ENCODE data around the gene TAF10.
A peak's percentile ranks its signal among the peaks of the same experiment; 100 is the strongest.

The TAF10 gene

DNA sequence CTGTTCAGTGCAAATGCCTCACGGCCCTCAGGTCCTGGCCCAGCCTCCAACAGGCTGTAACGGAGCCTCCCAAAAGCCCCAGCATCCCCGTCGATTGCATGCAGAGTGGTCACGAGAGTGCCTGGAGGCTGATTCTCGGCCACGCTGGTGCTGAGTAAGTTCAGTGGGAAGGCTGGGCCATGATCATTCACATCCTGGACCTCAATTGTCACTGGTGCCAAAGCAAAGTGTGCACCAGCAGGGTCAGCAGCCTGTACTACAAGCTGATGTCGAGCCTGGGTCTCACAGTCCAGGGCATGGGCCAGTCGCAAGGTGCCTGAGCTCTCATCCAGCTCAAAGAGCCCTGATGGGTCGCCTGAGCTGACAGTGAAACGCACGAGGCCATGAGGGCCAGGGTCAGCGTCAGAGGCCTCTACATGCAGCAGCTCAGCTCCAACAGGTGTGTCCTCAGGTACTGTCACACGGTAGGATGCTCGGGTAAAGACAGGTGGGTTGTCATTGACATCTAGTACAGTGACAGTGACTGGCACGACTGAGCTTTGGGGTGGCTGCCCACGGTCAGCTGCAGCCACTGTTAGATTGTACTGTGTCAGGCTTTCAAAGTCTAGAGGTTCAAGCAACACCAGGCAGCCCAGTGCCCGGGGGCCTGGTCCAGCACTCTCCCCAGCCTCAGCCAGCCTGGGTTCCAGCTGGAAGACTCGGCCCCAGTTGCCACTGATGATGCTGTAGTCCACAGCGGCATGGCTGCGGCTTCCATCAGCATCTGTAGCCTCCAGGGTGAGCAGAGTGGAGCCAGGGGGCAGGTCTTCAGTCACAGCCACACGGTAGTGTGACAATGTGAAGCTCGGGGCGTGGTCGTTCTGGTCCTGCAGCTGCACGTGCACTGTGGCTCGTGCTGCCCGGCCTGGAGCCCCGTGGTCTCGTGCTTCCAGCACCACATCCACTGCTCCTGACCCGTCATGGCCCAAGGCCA is 11.7 kb upstream of the TAF10 start:
- DNase-seq (ENCODE audit: low spot score): no peak

- DNase-seq (ENCODE audit: low spot score): no peak
Observed at GRCh38 chr11:6622261-6623171, 10.5 kb upstream of the TAF10 start.

DNA sequence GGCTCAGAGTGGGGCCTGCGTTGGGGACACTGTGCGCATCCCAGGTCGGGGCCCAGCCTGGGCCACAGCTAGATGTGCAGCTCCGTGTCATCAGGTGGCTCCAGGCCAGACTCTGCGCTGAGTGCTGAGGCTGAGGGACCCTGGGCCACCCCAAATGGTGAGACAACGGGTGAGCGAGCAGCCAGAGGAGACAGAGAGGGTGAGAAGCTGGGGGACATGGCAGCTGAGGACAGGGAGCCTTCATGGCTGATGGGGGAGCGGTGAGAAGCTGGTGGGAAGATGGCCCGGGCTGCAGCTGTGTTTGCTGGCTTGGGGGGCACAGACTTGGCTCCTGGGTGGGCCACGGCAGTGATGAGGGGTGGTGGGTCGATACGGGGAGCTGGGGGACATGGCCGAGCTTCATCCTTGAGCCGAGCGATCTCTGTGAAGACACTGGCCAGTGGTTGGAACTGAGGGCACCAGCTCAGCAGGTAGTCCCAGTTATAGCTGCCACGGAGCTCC is 9.7 kb upstream of the TAF10 start:
- DNase-seq (ENCODE audit: low spot score): no peak

DNA sequence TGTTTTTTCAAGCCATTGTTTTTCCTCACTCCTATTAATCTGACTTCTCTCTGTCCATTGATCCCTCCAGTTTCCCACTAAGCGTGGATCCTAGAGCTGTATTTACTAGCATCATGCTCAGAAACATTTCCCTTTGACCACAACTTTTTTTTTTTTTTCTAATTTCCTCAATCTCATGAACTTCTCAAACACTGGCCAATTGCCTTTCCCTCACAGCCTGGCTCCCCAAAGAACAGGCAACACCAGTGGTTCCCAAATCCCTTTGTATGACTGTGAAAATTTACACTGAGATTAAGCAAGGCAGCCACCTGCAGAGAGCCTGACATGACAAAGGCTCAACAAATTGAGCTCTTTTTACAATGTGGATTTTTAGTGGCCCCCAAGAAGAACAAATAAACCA is 8.6 kb upstream of the TAF10 start:
- DNase-seq (ENCODE audit: low spot score): no peak

DNA sequence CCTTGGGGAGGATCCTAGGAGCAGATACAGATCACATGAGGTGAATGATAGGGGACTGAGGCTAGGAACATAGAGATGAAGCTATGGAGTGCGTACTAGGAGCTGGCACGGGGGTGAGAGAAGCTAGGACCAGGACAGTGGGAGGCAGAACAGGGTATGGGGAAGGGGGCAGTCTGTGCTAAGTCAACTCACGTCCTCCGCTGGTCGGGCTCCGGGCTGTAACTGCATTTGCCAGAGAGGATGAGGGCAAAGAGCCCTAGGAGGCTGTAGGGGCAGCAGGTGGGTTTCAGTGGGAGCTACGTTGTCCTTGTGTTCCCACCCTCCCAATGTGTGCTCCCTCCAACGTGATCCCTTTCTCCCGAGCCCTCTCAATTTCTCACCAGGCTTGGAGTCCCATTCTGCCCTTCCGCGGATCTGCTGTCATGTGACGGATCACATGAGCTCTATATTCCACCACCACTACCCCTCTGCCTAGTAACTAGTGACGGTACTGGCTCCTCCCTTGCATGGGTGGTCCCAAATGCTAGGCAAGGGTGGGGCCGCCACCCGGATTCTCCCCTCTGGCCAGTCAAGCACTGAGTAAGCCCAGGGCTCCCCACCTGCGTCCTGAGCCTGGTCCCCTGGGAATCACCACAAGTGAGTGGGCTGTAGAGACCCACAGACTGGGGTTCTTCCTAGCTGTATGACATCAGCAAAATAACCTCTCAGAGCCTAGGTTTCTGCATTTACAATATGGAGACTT is 7.2 kb upstream of the TAF10 start, which contains the start of gene TPP1:
TSS of gene TPP1 (minus strand) at position 419 of the 742 bp plus-strand sequence. CDS start at position 397, 22 bp downstream.
- DNase-seq (ENCODE audit: low spot score): peak; percentile 93

DNA sequence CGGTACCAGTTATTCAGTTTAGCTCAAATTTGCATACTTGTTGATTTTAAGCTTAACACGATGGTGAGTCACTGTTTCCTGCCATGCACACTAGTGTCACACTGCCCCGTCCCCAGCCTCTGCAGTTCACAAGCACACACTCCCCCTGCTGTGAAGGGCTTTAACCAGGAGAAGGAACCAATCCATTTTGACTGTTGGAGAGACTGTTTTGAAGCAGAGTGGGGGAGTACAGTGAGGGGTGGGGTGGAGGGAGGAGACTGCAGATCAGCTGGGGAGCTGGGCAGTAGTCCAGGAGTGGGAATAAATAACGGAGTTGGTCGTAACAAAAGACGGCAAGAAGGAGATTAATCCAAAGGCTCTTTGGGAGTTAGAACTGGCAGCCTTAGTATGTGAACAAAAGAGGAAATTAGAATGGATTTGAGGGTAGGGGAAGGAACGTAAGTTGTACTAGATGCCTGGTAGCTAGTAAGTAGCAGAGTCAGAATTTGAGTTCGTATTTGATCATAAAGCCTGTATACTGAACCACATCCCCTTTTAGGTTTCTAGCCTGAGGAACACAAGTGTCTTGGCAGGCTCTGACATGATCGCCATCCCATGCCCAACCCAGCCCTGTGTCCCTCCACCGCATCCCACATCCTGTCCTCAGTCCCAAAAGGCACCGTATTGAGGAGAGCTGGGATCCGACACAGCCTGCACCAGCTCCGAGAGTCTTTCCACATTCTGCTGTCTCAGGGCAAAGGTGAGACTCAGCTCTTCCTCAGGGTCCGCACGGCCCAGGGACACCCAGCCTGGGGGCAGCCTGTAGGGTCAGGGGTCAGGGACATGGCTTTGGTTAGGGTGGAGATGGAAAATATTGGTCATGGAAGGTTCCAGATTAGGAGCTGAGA is 6.3 kb upstream of the TAF10 start:
- DNase-seq (ENCODE audit: low spot score): peak; percentile 81

DNA sequence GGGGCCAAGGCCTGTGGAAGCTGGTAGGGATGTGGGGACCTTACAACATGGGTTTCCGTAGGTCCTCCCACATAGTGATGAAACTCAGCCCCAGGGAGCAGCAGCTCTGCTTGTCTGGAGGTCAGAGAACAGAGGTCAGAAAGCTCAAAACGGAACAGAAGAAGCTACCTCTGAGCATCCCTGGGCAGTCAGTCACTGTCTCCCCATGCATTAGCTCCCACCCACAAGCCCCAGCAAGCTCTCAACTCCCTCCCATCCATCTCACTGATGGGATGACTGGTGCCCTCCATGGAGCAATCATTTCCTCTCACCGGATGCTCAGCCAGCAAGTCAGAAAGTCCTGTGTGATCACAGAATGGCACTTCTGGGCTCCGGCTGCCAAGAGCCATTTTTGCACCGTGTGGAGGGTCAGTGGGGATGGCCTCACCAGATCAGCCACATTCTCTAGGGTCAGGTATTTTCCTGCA is 5.3 kb upstream of the TAF10 start:
- no peak for DNase-seq (ENCODE audit: low spot score)

- DNase-seq (ENCODE audit: low spot score): no peak
Observed at GRCh38 chr11:6616596-6617250, 4.7 kb upstream of the TAF10 start.

DNA sequence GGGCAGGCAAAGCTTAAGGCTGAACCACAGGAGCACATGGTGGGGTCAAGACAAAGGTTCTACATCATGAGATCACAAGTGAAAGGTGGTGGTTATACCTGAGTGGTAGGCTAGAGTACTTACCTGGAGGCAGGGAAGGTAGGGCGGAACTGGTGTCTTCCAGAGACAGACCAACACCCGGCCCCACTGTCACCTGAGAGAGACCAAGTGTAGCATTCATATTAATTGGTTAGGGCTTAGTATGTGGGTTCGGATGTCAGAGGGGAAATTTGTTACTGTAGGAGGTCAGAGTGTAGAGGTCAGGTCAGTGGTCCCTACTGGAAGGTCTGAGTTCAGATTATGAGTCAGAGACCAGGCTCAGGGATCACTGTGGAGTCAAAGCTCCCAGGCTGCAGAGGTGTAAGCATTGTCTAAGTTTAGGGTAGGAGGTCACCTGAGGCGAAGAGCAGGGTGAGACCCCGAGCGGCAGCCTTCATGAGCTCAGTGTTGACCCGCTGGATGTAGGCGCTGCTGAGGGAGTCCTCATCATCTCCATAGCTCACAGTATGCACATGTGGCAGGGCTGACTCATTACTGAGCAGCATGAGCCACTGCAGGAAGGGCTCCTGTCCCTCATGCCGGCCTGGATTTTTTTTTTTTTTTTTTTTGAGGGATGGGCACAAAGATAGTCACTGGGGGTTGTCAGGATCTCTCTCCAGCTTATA is 4.0 kb upstream of the TAF10 start:
- DNase-seq (ENCODE audit: low spot score): no peak

GRCh38 chr11:6615046-6615445 is 3.0 kb upstream of the TAF10 start:
- no peak for DNase-seq (ENCODE audit: low spot score)

DNA sequence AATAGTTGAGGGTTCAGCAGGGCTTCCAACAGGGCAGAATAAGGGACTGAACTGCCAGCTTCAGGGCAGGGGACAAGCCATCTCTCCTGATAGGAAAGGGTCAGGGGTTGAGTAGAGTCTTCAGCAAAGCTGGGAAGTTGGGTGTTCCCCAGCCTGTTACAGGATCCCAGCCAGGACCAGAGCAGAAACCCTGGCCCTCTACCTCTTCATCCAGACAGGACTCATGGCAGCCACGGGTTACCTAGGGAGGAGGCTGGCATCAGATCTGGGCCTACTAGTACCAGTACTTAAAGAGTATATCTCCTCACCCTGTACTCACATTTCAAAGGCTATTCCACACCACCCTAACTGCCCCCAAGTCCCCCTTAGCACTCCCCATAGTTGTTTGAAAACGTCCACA is 2.4 kb upstream of the TAF10 start:
- DNase-seq (ENCODE audit: low spot score): no peak

- DNase-seq (ENCODE audit: low spot score): no peak
Observed at GRCh38 chr11:6613496-6613895, 1.5 kb upstream of the TAF10 start.

DNA sequence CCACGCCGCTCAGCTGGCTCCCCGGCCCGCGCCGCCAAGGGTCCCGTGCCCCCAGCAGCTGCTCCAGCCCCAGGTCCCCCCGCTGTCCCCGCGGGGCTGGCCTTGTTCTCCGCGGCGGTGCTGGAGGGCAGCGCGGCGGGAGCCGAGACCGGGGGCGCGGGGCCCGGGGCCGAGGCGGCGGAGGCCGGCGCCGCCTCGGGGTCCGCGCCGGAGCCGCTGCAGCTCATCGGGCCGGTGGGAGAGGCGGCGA is 128 bp downstream of the TAF10 start:
- no peak for DNase-seq (ENCODE audit: low spot score)

GRCh38 chr11:6611092-6611962 is 689 bp downstream of the TAF10 start:
- peak; percentile 22 for DNase-seq (ENCODE audit: low spot score)

DNA sequence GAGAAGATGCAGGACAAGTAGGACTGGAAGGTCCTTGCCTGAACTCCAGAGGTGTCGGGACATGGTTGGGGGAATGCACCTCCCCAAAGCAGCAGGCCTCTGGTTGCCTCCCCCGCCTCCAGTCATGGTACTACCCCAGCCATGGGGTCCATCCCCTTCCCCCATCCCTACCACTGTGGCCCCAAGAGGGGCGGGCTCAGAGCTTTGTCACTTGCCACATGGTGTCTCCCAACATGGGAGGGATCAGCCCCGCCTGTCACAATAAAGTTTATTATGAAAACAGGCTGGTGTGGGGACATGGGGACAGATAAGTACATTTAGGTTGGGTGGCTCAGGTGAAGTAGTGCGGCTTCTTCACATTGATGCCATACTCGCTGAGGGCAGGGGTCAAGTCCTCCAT is 1.4 kb downstream of the TAF10 start:
- no peak for DNase-seq (ENCODE audit: low spot score)

DNA sequence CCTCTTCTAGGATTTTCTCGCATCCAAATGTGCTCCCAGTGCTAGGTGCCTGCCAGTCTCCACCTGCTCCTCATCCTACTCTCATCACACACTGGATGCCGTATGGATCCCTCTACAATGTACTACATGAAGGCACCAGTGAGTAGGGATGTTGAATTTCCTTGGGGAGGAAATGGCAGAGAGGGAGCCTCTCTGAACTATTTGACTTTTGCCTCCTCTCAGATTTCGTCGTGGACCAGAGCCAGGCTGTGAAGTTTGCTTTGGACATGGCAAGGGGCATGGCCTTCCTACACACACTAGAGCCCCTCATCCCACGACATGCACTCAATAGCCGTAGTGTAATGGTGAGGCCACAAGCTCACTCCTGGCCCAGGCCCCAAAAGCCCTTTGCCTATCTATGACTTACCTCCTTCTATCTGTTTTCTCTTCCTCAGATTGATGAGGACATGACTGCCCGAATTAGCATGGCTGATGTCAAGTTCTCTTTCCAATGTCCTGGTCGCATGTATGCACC is 2.5 kb downstream of the TAF10 start:
- DNase-seq (ENCODE audit: low spot score): no peak

- DNase-seq (ENCODE audit: low spot score): no peak
Observed at GRCh38 chr11:6608726-6609501, 3.1 kb downstream of the TAF10 start.

GRCh38 chr11:6608011-6608410 is 4.0 kb downstream of the TAF10 start:
- DNase-seq (ENCODE audit: low spot score): no peak

Measured in CD4-positive, alpha-beta T cell treated with Interleukin-15 for 4 hours (primary cell).